H1 (cell line): Measurements from ENCODE around the gene SLC35F3.

Experiments
- FOSL1 ChIP-seq: IDR thresholded peaks from 2 replicates; pipeline ENCODE4 v1.6.1; 2011; ENCODE audit warnings: mild to moderate bottlenecking, low read depth, low read length, moderate library complexity; ENCODE audit not compliant: insufficient read depth
- TF ChIP-seq, protein P1 (sequence below), 3 experiments: IDR thresholded peaks; 1 replicate in 2 of 3; 2 replicates in 1 of 3; pipeline versions ENCODE4 v1.5.1 to v1.6.1; 2011; ENCODE audit warnings: low read length in 3 of 3, mild to moderate bottlenecking in 3 of 3, inconsistent platforms in 2 of 3, low read depth in 1 of 3, moderate library complexity in 1 of 3; ENCODE audit not compliant: insufficient read depth in 1 of 3; ENCODE audit errors: control extremely low read depth in 1 of 3

DNA sequence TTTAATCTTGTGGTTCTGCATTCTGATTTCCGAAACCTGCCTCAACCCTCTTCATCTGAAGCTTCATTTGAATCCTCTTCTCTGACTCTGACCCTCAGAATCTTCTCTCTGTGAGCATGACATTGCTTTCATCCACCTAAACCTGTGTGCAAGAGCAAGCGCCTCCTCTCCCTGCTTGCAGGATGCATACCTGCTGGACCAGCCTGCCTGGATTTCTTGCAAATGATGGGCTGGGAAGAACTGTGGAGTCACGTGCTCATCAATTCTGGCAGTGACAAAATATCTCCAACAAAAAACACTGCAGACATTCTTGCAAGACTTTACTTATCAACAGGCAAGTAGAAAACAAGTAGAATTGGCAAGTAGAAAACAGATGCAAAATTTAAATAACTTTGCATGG lies 20.8 kb upstream of the SLC35F3 start:
- TF ChIP-seq, protein P1, sequence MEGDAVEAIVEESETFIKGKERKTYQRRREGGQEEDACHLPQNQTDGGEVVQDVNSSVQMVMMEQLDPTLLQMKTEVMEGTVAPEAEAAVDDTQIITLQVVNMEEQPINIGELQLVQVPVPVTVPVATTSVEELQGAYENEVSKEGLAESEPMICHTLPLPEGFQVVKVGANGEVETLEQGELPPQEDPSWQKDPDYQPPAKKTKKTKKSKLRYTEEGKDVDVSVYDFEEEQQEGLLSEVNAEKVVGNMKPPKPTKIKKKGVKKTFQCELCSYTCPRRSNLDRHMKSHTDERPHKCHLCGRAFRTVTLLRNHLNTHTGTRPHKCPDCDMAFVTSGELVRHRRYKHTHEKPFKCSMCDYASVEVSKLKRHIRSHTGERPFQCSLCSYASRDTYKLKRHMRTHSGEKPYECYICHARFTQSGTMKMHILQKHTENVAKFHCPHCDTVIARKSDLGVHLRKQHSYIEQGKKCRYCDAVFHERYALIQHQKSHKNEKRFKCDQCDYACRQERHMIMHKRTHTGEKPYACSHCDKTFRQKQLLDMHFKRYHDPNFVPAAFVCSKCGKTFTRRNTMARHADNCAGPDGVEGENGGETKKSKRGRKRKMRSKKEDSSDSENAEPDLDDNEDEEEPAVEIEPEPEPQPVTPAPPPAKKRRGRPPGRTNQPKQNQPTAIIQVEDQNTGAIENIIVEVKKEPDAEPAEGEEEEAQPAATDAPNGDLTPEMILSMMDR (IDR thresholded peaks at IDR 0.05; ENCODE audit: control extremely low read depth in 1 of 3, insufficient read depth in 1 of 3, low read depth in 1 of 3, low read length in 3 of 3), result no peak
- TF ChIP-seq FOSL1, result no peak
